ENCODE results near the gene NCOA1. TPM values are rescaled to one million over a fixed set of nuclear protein-coding genes. Genes with fewer than 3 reads are reported as not detected.

NCOA1 gene
- total RNA-seq, 1 donor from 2014 or later = 46.9 TPM

DNA sequence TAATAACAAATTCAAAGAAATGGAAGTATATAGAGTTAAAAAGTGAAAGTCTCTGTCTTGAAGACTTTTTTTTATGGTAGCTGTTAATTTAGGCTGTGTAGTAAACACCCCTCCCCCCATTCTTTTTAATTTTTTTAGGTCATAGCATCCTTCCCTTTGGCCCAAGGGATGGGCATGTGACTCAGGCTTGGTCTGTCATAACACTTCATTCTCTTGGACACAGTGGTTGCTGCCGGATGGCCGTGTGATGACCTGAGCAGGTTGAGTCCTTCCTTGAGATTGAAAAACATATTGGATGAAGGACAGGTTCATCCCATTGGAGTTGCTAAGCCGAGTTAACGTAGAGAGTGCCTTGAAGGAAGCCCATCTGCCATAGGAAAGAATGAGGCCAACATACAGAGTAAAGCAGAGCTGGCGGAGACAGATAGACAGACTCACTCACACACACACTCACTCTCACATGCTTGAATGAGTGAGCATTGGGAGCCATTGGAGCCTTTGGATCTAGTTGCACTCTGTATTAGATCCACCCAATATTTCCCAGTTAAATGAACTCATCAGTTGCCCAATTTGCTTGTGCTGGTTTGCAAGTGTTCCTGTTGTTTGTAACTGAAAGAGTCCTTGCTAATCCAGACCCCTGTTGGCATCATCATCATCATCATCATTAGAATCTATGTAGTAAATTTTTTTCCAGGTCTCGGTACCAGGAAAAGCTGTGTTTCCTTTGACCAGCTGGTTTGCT is 14.7 kb downstream of the NCOA1 start:
- H3K4me1 ChIP-seq = peaks cover 14% of the 10 kb centered on the region
- H3K9me3 ChIP-seq = no peaks in the 10 kb centered on the region
- H3K4me3 ChIP-seq = no peak overlapping the region
- H3K27me3 ChIP-seq = no peaks in the 10 kb centered on the region
- intact Hi-C loops (cut with DNase I) = no loop called here
- no peak for TF ChIP-seq CTCF (IDR thresholded peaks at IDR 0.05)
- no peak for DNase-seq
- H3K27ac ChIP-seq = no peak overlapping the region
- no peaks in the 10 kb centered on the region for H3K36me3 ChIP-seq
- no peak for ATAC-seq

DNA sequence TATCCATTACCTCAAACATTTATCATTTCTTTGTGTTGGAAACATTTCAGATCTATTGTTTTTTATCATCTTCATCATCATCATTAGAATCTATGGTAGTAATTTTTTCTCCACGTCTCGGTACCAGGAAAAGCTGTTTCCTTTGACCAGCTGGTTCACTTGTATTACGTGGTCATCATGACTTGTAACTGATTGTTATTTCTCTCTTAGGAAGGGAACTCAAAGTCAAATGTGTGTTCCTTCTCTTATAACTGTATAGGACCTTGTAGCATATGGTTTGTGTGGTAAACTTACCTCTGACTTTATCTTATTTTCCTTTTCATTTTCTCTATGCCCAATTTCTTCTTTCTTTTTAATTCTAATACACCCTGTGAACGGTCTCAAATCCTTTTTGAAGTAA is 16.5 kb downstream of the NCOA1 start:
- Histone ChIP-seq H3K27me3 (no peaks in the 10 kb centered on the region), H3K27ac (no peak overlapping the region), H3K4me1 (peaks cover 21% of the 10 kb centered on the region), H3K36me3 (no peaks in the 10 kb centered on the region), H3K9me3 (no peaks in the 10 kb centered on the region), H3K4me3 (no peak overlapping the region)
- DNase-seq (no peak), ATAC-seq (no peak)
- intact Hi-C loops (cut with DNase I) = no loop called here
- no peak for TF ChIP-seq CTCF (IDR thresholded peaks at IDR 0.05)

- Histone ChIP-seq H3K27me3 (no peaks in the 10 kb centered on the region), H3K9me3 (no peaks in the 10 kb centered on the region), H3K27ac (no peak overlapping the region), H3K4me1 (peaks cover 34% of the 10 kb centered on the region), H3K4me3 (no peak overlapping the region), H3K36me3 (no peaks in the 10 kb centered on the region)
- TF ChIP-seq CTCF (IDR thresholded peaks at IDR 0.05) = no peak
- ATAC-seq = no peak
- DNase-seq = no peak
- intact Hi-C loops (cut with DNase I) = no loop called here
Measured at GRCh38 chr2:24508878-24509277, 17.8 kb downstream of the NCOA1 start.

DNA sequence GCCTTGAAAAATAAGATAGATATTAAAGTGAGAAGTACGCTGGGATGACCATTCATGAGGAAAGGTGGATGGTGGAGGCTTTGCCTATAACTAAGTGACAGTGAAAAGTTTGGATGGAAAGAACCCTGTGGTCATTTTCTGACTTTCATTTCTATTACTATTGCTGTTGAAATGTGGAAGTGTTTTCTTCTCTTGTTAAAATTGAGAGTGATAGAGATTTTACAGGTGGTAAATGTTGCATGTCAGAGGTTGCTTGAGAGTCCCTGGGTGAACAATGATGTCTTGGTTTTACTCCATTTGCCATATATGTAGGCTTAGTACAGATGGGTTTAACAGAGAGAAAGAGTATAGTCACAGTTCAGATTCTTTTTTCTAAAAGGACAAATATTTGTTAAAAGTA is 18.4 kb downstream of the NCOA1 start:
- TF ChIP-seq CTCF (IDR thresholded peaks at IDR 0.05) = no peak
- H3K4me1 ChIP-seq = peaks cover 34% of the 10 kb centered on the region
- no peak overlapping the region for H3K27ac ChIP-seq
- DNase-seq (no peak), ATAC-seq (no peak)
- intact Hi-C loops (cut with DNase I) = no loop called here
- H3K9me3 ChIP-seq = no peaks in the 10 kb centered on the region
- no peaks in the 10 kb centered on the region for H3K27me3 ChIP-seq
- H3K4me3 ChIP-seq = no peak overlapping the region
- no peaks in the 10 kb centered on the region for H3K36me3 ChIP-seq

DNA sequence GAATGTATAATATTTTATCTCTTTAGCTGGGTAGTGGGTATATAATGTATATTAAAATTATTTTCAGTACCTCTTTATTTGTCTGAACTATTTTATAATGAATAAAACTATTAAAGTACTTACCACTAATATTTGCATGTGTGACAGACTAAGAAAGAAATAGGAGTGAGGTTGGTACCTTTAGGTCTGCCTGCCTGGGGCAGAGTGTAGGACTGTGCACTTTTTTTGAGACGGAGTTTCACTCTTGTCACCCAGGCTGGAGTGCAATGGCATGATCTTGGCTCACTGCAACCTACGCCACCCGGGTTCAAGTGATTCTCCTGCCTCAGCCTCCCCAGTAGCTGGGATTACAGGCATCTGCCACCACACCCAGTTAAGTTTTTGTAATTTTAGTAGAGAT is 18.8 kb downstream of the NCOA1 start:
- Histone ChIP-seq H3K9me3 (no peaks in the 10 kb centered on the region), H3K27ac (no peak overlapping the region), H3K4me3 (no peak overlapping the region), H3K4me1 (peaks cover 34% of the 10 kb centered on the region), H3K27me3 (no peaks in the 10 kb centered on the region), H3K36me3 (no peaks in the 10 kb centered on the region)
- TF ChIP-seq CTCF (IDR thresholded peaks at IDR 0.05) = no peak
- intact Hi-C loops (cut with DNase I) = no loop called here
- no peak for ATAC-seq
- DNase-seq = no peak

GRCh38 chr2:24510771-24511170 is 19.7 kb downstream of the NCOA1 start:
- H3K4me1 ChIP-seq = peaks cover 34% of the 10 kb centered on the region
- H3K9me3 ChIP-seq = no peaks in the 10 kb centered on the region
- H3K27ac ChIP-seq = no peak overlapping the region
- no peak overlapping the region for H3K4me3 ChIP-seq
- DNase-seq (no peak), ATAC-seq (no peak)
- intact Hi-C loops (cut with DNase I) = no loop called here
- H3K27me3 ChIP-seq = no peaks in the 10 kb centered on the region
- TF ChIP-seq CTCF (IDR thresholded peaks at IDR 0.05) = no peak
- H3K36me3 ChIP-seq = no peaks in the 10 kb centered on the region
